Measurements from ENCODE around the gene CASP2. TPM values are rescaled to one million over a fixed set of nuclear protein-coding genes. Genes with fewer than 3 reads are reported as not detected.

The CASP2 gene
- total RNA-seq, 1 donor from 2014 or later = 39.8 TPM

DNA sequence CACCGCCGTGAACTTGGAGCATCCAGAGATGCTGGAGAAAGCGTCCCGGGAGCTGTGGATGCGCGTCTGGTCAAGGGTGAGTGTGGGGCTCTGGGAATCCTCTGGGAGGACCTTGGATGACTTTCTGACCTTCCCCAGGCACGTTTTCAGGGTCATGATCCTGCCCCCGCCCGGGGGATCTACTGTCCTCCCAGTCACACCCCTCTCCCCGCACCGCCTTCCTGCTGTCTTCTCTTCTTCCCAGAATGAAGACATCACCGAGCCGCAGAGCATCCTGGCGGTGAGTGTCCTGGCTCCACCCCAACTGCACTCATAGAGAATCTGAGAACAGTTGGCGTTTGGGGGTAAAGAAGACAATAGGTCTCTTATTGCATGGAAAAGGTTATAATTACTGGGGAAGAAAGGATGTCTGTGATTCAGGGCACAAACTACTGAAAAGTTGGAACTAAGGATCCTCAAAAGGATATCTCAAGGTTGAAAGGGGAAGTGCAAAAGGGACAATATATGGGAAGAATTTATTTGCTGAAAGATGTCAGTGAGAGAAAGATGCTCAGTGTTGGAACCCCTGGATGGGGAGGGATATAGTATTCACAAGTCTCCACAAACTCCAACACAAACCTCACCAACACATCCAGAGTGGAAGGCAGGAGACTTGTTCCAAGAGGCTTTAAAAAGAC lies 23.0 kb upstream of the CASP2 start:
- Histone ChIP-seq H3K9me3 (ENCODE audit: low read depth) (no peaks in the 10 kb centered on the region), H3K4me3 (no peak overlapping the region), H3K4me1 (no peaks in the 10 kb centered on the region), H3K79me2 (ENCODE audit: low read depth) (no peaks in the 10 kb centered on the region), H4K20me1 (ENCODE audit: low read depth) (no peaks in the 10 kb centered on the region), H3K9ac (no peak overlapping the region), H3K36me3 (no peaks in the 10 kb centered on the region), H3K4me2 (no peak overlapping the region), H3K27ac (no peak overlapping the region), H3K27me3 (no peaks in the 10 kb centered on the region), H3F3A (ENCODE audit: low read depth) (peaks cover 4% of the 10 kb centered on the region), H2AFZ (replicated peaks) (no peak overlapping the region)
- Mint-ChIP-seq H3K36me3 (peaks cover 9% of the 10 kb centered on the region), H3K9me3 (peaks cover 4% of the 10 kb centered on the region), H3K4me1 (peaks cover 10% of the 10 kb centered on the region), H3K27me3 (ENCODE audit: insufficient read depth, low read depth) (peaks cover 3% of the 10 kb centered on the region), H3K4me3 (no peak overlapping the region), H3K27ac (no peak overlapping the region)
- TF ChIP-seq EZH2 (IDR thresholded peaks at IDR 0.05) (no peak), EZH2phosphoT487 (IDR thresholded peaks at IDR 0.05) (no peak)
- TF ChIP-seq, protein P1, sequence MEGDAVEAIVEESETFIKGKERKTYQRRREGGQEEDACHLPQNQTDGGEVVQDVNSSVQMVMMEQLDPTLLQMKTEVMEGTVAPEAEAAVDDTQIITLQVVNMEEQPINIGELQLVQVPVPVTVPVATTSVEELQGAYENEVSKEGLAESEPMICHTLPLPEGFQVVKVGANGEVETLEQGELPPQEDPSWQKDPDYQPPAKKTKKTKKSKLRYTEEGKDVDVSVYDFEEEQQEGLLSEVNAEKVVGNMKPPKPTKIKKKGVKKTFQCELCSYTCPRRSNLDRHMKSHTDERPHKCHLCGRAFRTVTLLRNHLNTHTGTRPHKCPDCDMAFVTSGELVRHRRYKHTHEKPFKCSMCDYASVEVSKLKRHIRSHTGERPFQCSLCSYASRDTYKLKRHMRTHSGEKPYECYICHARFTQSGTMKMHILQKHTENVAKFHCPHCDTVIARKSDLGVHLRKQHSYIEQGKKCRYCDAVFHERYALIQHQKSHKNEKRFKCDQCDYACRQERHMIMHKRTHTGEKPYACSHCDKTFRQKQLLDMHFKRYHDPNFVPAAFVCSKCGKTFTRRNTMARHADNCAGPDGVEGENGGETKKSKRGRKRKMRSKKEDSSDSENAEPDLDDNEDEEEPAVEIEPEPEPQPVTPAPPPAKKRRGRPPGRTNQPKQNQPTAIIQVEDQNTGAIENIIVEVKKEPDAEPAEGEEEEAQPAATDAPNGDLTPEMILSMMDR (IDR thresholded peaks at IDR 0.05) = no peak
- no peak for DNase-seq (ENCODE audit: low spot score)

DNA sequence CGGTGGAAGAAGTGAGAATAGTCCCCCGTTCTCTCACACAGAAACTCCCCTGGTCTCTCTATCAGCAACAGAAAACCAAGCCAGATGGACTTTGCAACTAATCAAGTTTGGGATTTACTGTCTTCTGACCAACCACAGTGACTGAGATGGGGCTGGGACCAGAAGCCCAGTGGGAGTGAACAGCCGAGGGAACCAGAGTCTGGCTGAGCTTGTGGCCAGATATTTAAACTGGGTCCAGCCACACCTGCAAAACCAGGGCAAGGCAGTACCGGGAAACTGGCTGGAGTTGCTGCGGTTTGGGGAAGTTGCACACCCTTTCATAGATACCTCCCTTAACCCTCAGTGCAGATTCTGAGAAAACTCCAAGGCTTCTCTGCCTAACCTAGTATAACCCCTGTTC lies 18.9 kb upstream of the CASP2 start:
- Histone ChIP-seq H2AFZ (replicated peaks) (no peak overlapping the region), H3K27ac (no peak overlapping the region), H3K79me2 (ENCODE audit: low read depth) (no peaks in the 10 kb centered on the region), H3K4me1 (no peaks in the 10 kb centered on the region), H4K20me1 (ENCODE audit: low read depth) (no peaks in the 10 kb centered on the region), H3K27me3 (no peaks in the 10 kb centered on the region), H3K4me3 (no peak overlapping the region), H3K4me2 (no peak overlapping the region), H3K9me3 (ENCODE audit: low read depth) (no peaks in the 10 kb centered on the region), H3K9ac (no peak overlapping the region), H3F3A (ENCODE audit: low read depth) (no peaks in the 10 kb centered on the region), H3K36me3 (no peaks in the 10 kb centered on the region)
- peaks cover 3% of the 10 kb centered on the region for H3K27me3 Mint-ChIP-seq (ENCODE audit: insufficient read depth, low read depth)
- H3K9me3 Mint-ChIP-seq = no peaks in the 10 kb centered on the region
- H3K4me1 Mint-ChIP-seq = peaks cover 2% of the 10 kb centered on the region
- TF ChIP-seq, protein P1 (IDR thresholded peaks at IDR 0.05) = no peak
- TF ChIP-seq EZH2phosphoT487 (IDR thresholded peaks at IDR 0.05) = no peak
- TF ChIP-seq EZH2 (IDR thresholded peaks at IDR 0.05) = no peak
- H3K4me3 Mint-ChIP-seq = no peak overlapping the region
- H3K27ac Mint-ChIP-seq = no peak overlapping the region
- no peak for DNase-seq (ENCODE audit: low spot score)
- H3K36me3 Mint-ChIP-seq = peaks cover 7% of the 10 kb centered on the region

DNA sequence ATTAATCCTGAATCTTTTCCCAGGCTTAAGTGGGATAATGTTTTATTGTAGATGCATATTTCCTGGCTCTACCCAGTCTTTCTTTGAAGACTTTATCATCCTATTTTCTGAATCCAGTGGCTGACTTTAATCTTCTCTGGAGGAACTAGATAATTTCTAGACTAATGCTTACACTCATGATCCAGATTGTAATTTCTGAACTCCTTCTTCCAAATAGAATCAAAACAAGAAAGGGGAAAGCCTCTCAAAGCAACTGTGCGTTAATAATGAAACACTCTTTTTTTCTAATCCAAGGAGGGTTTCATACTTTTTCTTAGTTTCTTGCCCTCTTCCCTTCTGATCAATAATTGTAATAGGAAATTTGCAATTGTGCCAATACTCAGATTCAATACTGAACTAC lies 16.9 kb upstream of the CASP2 start:
- Histone ChIP-seq H3K4me2 (no peak overlapping the region), H3F3A (ENCODE audit: low read depth) (no peaks in the 10 kb centered on the region), H3K27me3 (no peaks in the 10 kb centered on the region), H3K79me2 (ENCODE audit: low read depth) (no peaks in the 10 kb centered on the region), H3K27ac (no peak overlapping the region), H3K4me3 (no peak overlapping the region), H3K4me1 (no peaks in the 10 kb centered on the region), H3K9me3 (ENCODE audit: low read depth) (no peaks in the 10 kb centered on the region), H4K20me1 (ENCODE audit: low read depth) (no peaks in the 10 kb centered on the region), H2AFZ (replicated peaks) (no peak overlapping the region), H3K9ac (no peak overlapping the region), H3K36me3 (no peaks in the 10 kb centered on the region)
- Mint-ChIP-seq H3K27me3 (ENCODE audit: insufficient read depth, low read depth) (peaks cover 3% of the 10 kb centered on the region), H3K27ac (no peak overlapping the region), H3K9me3 (no peaks in the 10 kb centered on the region), H3K4me1 (no peaks in the 10 kb centered on the region), H3K36me3 (peaks cover 3% of the 10 kb centered on the region), H3K4me3 (no peak overlapping the region)
- no peak for TF ChIP-seq EZH2phosphoT487 (IDR thresholded peaks at IDR 0.05)
- TF ChIP-seq, protein P1 (IDR thresholded peaks at IDR 0.05) = no peak
- TF ChIP-seq EZH2 (IDR thresholded peaks at IDR 0.05) = no peak
- DNase-seq (ENCODE audit: low spot score) = no peak

Data from neural progenitor cell (in vitro differentiated cells).